ENCODE data around the gene RPL27. TPM values are rescaled to one million over a fixed set of nuclear protein-coding genes. Genes with fewer than 3 reads are reported as not detected.
A peak's percentile ranks its signal among the peaks of the same experiment; 100 is the strongest.

Gene RPL27
- total RNA-seq, 2 donors from 2014 or later, result 406 to 507 TPM

- Histone ChIP-seq H3K36me3 (replicated peaks in 1 of 2; ENCODE audit: insufficient read depth in 1 of 2, low read depth in 2 of 2) (peaks cover 0 to 11% of the 10 kb centered on the region in 2 donors), H3K27me3 (no peaks in the 10 kb centered on the region), H3K27ac (no peak overlapping the region), H3K9me3 (no peaks in the 10 kb centered on the region), H3K4me3 (no peak overlapping the region), H3K4me1 (peaks cover 42% of the 10 kb centered on the region)
- TF ChIP-seq CTCF (IDR thresholded peaks at IDR 0.05) (no peak), POLR2A (IDR thresholded peaks at IDR 0.05) (no peak)
- intact Hi-C loops (cut with DNase I), result no loop called here
- 75 to 80% methylated on average over 4 to 5 of the region's 5 CpGs for WGBS, 2 donors
- DNase-seq, result peak in 3 of 4 donors; percentile 42 to 45 (median 44)
- ATAC-seq, result no peak
These were observed 5.4 kb downstream of the RPL27 start for GRCh38 chr17:43003542-43004172.

- ATAC-seq (peak; percentile 90), DNase-seq (peak; percentile 86 to 90 (median 88))
- Histone ChIP-seq H3K27me3 (no peaks in the 10 kb centered on the region), H3K9me3 (no peaks in the 10 kb centered on the region), H3K27ac (peak within 1 kb of the TSS; percentile 91 to 98 (median 94)), H3K36me3 (replicated peaks in 1 of 2; ENCODE audit: insufficient read depth in 1 of 2, low read depth in 2 of 2) (peaks cover 0 to 8% of the 10 kb centered on the region in 2 donors), H3K4me3 (peak within 1 kb of the TSS; percentile 33 to 71), H3K4me1 (peaks cover 28% of the 10 kb centered on the region)
- TF ChIP-seq POLR2A (IDR thresholded peaks at IDR 0.05) (peak; percentile 40 to 85 (median 80)), CTCF (IDR thresholded peaks at IDR 0.05) (peak in 6 of 7 experiments; percentile 34 to 63 (median 49))
- intact Hi-C loops (cut with DNase I), result no loop called here
- 24 to 43% methylated on average over 8 to 18 of the region's 18 CpGs for WGBS, 2 donors
These were observed 8.7 kb downstream of the RPL27 start, which contains the start of gene IFI35 for GRCh38 chr17:43006639-43007551. Gene IFI35 (plus strand): TSS chr17:43006784. CDS start chr17:43006948, 164 bp downstream.

DNA sequence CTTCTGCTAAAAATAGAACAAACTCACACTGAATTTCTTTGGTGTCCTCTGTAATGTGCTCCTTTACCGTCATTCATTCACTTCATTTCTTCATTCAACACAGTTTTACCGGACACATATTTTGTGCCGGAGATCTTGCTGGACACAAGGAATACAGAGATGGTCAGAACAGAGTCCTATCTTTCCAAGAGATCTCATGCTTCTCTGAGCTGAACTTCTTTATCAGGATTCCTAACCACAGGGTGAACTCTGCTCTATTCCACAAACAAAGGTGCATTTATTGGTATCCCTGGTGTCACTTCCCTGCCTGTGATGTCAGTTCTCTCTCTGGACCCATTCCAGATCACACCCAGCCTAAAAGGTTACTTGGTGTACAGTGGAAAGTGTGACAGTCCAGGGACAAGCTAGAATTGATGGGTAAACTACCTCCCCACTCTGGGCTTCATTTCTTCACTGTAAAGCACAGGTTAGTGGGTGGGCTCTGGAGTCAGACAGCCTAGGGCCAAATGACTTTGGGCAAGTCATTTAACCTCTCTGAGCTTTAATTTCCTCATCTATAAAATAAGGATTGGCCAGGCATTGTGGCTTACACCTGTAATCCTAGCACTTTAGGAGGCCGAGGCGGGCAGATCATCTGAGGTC is 12.6 kb downstream of the RPL27 start:
- no peak overlapping the region for H3K4me3 ChIP-seq
- H3K9me3 ChIP-seq, result no peaks in the 10 kb centered on the region
- H3K27me3 ChIP-seq, result no peaks in the 10 kb centered on the region
- DNase-seq, result peak in 3 of 4 donors; percentile 46 to 61 (median 49)
- 71 to 72% methylated on average over 5 of the region's 5 CpGs for WGBS, 2 donors
- TF ChIP-seq CTCF (IDR thresholded peaks at IDR 0.05) (no peak), POLR2A (IDR thresholded peaks at IDR 0.05) (no peak)
- ATAC-seq, result peak; percentile 25
- peak overlapping the region in 3 of 4 donors; percentile 8 to 73 (median 44) for H3K27ac ChIP-seq
- H3K4me1 ChIP-seq, result peaks cover 30% of the 10 kb centered on the region
- intact Hi-C loops (cut with DNase I), result loop anchor here (10.0 kb wide), 1 partner anchor 334 kb away; no protein-coding TSS in a partner anchor
- H3K36me3 ChIP-seq (replicated peaks in 1 of 2; ENCODE audit: insufficient read depth in 1 of 2, low read depth in 2 of 2), result no peaks in the 10 kb centered on the region

DNA sequence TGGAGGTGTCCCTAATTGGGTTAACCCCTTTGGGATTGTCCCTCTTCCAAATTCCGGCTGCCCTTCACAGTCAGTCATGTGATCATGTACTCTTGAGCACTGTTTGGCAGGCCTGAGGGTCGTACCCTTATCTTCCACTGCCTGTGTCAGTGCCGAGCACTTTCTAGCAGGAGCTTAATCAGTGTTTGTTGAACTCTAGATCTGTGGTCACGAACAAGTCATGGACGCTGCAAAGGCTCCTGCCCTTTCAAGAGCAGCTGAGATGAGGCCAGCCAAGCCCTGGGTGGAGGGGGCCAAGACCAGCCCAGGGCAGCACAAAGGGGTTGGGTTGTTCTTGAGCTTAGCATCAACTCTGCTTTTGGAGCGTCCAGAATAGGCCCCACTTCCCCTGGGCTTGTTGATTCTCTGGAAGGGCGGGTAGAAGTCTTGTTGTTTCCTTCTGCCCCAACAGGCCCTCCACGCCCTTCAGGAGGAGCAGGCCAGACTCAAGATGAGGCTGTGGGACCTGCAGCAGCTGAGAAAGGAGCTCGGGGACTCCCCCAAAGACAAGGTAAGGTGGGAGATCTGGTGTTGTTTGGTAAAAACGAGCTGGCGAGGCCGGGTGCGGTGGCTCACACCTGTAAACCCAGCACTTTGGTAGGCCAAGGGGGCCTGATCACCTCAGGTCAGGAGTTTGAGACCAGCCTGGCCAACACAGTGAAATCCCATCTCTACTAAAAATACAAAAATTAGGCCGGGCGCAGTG is 13.7 kb downstream of the RPL27 start:
- Histone ChIP-seq H3K4me3 (no peak overlapping the region), H3K27me3 (no peaks in the 10 kb centered on the region), H3K9me3 (no peaks in the 10 kb centered on the region), H3K4me1 (peaks cover 24% of the 10 kb centered on the region), H3K36me3 (replicated peaks in 1 of 2; ENCODE audit: insufficient read depth in 1 of 2, low read depth in 2 of 2) (no peaks in the 10 kb centered on the region), H3K27ac (peak overlapping the region in 3 of 4 donors; percentile 8 to 73 (median 14))
- TF ChIP-seq POLR2A (IDR thresholded peaks at IDR 0.05) (no peak), CTCF (IDR thresholded peaks at IDR 0.05) (no peak)
- 56 to 64% methylated on average over 11 to 15 of the region's 15 CpGs for WGBS, 2 donors
- intact Hi-C loops (cut with DNase I), result loop anchor here (10.0 kb wide), 1 partner anchor 333 kb away; no protein-coding TSS in a partner anchor
- ATAC-seq, result no peak
- DNase-seq, result no peak
